ENCODE results near the gene RTP2. TPM values are rescaled to one million over a fixed set of nuclear protein-coding genes. Genes with fewer than 3 reads are reported as not detected.

RTP2 gene
- total RNA-seq, 1 donor from 2014 or later, result not detected

Other genes starting within 250 kb of the RTP2 start
- gene SST, start 32.2 kb downstream of the RTP2 start, total RNA-seq, result 23.8 TPM
- 133 TPM for gene BCL6, start 42.9 kb upstream of the RTP2 start, total RNA-seq